Measurements from ENCODE around the gene LMAN1. TPM values are rescaled to one million over a fixed set of nuclear protein-coding genes. Genes with fewer than 3 reads are reported as not detected.

Gene LMAN1
- total and polyA plus RNA-seq, 9 donors = 50.7 to 85.8 (median 67.4) TPM

DNA sequence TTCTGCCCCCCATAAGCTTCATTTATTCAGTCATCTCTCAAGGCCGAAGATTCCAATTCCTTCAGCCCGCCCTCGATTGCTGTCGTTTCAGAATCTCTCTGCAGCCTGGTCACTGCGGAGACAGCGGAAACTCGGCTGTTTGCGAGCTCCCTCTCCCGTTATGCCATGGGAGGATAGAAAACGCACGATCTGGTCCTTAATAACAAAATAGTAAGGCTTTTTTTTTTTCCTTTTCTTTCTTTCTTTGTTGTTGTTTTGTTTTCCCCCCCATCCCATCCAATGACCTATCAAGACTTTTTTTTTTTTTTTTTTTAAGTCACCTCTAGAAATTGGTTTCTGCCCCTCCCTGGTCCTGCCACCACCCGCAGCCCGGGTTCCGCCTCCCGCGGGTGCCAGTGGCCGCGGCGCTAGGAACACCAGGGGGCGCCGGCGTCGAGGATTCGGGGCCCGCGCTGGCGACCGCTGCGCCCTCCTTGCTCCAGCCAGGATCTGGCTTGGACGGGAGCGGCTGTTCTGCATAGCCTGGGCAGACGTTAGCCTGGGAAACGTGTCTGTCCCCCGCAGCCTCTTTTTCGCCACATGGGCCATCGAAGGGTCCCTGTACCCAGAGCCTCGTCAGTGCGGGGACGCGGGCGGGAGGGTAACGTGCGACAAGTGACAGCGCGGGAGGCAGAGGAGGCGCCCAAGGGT is 50.7 kb downstream of the LMAN1 start:
- H3K4me1 ChIP-seq (ENCODE audit: control insufficient read depth, insufficient read depth, low read length) = peaks cover 7% of the 10 kb centered on the region
- no peaks in the 10 kb centered on the region for H3K36me3 ChIP-seq (ENCODE audit: control insufficient read depth, insufficient read depth, low read length)
- 2% methylated on average over 36 of the region's 46 CpGs for WGBS (ENCODE audit: insufficient coverage)
- peak overlapping the region; percentile 18 for H3K4me3 ChIP-seq (ENCODE audit: low read length)
- no peaks in the 10 kb centered on the region for H3K9me3 ChIP-seq (replicated peaks; ENCODE audit: control insufficient read depth, low read depth, low read length)
- H3K27ac ChIP-seq (ENCODE audit: low read length) = no peak overlapping the region
- DNase-seq = peak; percentile 85
- peaks cover 35% of the 10 kb centered on the region for H3K27me3 ChIP-seq (ENCODE audit: control insufficient read depth, insufficient read depth, low read length)

DNA sequence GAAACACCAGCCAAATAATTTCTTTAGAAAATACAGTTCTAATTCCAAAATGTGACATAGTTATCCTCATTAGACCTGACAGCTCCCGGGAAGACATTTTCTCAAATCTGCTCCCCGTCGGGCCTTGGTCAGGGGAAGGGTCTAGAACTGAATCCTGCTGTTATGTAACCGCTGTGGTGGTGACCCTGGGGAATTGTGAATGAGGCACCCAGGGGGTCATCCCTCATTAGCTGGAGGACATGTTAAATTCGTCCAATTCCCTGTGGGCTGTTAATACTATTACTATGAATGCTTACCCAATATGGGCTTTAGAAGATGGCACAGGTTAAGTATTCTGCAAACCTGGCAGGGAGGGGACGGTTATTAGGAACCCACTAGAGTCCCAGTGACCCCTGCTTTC is 52.4 kb downstream of the LMAN1 start:
- H3K9me3 ChIP-seq (replicated peaks; ENCODE audit: control insufficient read depth, low read depth, low read length) = no peaks in the 10 kb centered on the region
- no peak for DNase-seq
- no peaks in the 10 kb centered on the region for H3K36me3 ChIP-seq (ENCODE audit: control insufficient read depth, insufficient read depth, low read length)
- no peak overlapping the region for H3K27ac ChIP-seq (ENCODE audit: low read length)
- 83% methylated on average over 4 of the region's 6 CpGs for WGBS (ENCODE audit: insufficient coverage)
- peaks cover 7% of the 10 kb centered on the region for H3K4me1 ChIP-seq (ENCODE audit: control insufficient read depth, insufficient read depth, low read length)
- H3K4me3 ChIP-seq (ENCODE audit: low read length) = no peak overlapping the region
- peaks cover 33% of the 10 kb centered on the region for H3K27me3 ChIP-seq (ENCODE audit: control insufficient read depth, insufficient read depth, low read length)

DNA sequence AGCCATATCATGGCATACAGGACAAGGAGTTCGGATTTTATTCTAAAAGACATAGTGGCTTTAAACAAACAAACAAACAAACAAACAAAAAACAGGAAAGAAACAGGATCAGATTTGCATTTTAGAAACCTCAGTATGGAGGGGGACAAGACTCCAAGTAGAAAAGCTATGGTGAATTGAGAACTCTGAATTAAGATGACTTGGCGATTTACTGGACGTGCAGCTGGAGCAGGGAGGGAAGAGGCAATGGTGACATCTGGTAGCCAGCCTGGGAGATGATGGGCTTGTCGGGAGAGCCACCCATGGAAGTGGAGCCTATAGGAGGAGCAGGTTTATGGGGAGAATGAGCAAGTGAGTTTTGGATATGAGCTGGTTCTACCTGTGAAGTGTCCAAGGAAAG is 53.8 kb downstream of the LMAN1 start:
- H3K4me3 ChIP-seq (ENCODE audit: low read length) = no peak overlapping the region
- no peak overlapping the region for H3K27ac ChIP-seq (ENCODE audit: low read length)
- H3K36me3 ChIP-seq (ENCODE audit: control insufficient read depth, insufficient read depth, low read length) = no peaks in the 10 kb centered on the region
- WGBS (ENCODE audit: insufficient coverage) = 62% methylated on average over 3 of the region's 4 CpGs
- H3K9me3 ChIP-seq (replicated peaks; ENCODE audit: control insufficient read depth, low read depth, low read length) = no peaks in the 10 kb centered on the region
- H3K27me3 ChIP-seq (ENCODE audit: control insufficient read depth, insufficient read depth, low read length) = peaks cover 31% of the 10 kb centered on the region
- H3K4me1 ChIP-seq (ENCODE audit: control insufficient read depth, insufficient read depth, low read length) = peaks cover 7% of the 10 kb centered on the region
- no peak for DNase-seq

DNA sequence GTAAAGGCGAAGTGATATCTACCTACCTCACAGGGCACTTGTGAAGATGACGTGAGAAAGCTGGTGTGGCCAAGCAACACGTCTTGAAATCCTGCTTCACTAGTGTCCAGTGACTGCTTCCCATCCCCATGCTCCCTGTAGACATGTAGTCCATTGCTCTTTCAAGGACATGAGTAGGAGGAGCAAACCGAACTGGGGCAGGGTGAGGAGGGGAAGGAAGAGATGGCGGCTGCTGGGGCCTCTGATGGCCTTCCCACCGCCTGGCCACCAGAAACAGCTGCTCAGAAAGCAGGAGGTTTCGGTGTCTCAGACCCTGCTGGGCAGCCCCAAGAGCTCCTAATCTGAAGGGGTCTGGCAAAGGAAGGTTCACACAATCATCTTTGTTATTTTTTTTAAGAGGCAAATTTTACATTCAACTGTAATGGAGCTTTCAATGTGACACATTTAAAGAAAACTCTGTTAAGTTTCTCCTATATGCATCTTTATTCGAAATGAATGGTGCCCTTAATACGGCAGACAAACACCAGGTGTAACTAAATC is 55.3 kb downstream of the LMAN1 start:
- Histone ChIP-seq H3K9me3 (replicated peaks; ENCODE audit: control insufficient read depth, low read depth, low read length) (no peaks in the 10 kb centered on the region), H3K4me1 (ENCODE audit: control insufficient read depth, insufficient read depth, low read length) (peaks cover 5% of the 10 kb centered on the region), H3K36me3 (ENCODE audit: control insufficient read depth, insufficient read depth, low read length) (no peaks in the 10 kb centered on the region), H3K27ac (ENCODE audit: low read length) (no peak overlapping the region), H3K27me3 (ENCODE audit: control insufficient read depth, insufficient read depth, low read length) (peaks cover 31% of the 10 kb centered on the region), H3K4me3 (ENCODE audit: low read length) (no peak overlapping the region)
- WGBS (ENCODE audit: insufficient coverage) = 90% methylated on average over 2 of the region's 9 CpGs
- DNase-seq = no peak

DNA sequence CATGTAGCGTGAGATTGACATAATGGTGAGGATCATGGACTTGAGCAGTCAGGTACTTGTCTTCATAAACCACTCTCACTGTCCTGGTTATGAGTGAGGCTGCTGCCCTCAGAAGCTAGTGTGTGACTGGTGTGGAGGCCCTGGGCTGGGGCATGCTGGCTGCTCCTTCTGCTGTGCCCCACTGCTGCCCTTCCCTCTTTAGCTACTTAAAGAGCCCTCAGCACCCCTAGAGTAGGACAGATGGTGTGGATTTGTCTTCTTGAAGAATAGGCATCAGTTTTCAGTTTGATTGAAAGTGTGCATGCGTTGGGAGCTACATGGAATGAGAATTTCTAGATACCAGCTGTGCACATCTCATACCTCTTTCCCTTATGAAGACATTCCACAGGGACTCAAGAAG is 56.1 kb downstream of the LMAN1 start:
- peaks cover 28% of the 10 kb centered on the region for H3K27me3 ChIP-seq (ENCODE audit: control insufficient read depth, insufficient read depth, low read length)
- no peak overlapping the region for H3K4me3 ChIP-seq (ENCODE audit: low read length)
- no CpG with 5 or more reads among the region's 2 CpGs for WGBS (ENCODE audit: insufficient coverage)
- H3K9me3 ChIP-seq (replicated peaks; ENCODE audit: control insufficient read depth, low read depth, low read length) = no peaks in the 10 kb centered on the region
- DNase-seq = no peak
- H3K4me1 ChIP-seq (ENCODE audit: control insufficient read depth, insufficient read depth, low read length) = peaks cover under 1% of the 10 kb centered on the region
- no peaks in the 10 kb centered on the region for H3K36me3 ChIP-seq (ENCODE audit: control insufficient read depth, insufficient read depth, low read length)
- H3K27ac ChIP-seq (ENCODE audit: low read length) = no peak overlapping the region

DNA sequence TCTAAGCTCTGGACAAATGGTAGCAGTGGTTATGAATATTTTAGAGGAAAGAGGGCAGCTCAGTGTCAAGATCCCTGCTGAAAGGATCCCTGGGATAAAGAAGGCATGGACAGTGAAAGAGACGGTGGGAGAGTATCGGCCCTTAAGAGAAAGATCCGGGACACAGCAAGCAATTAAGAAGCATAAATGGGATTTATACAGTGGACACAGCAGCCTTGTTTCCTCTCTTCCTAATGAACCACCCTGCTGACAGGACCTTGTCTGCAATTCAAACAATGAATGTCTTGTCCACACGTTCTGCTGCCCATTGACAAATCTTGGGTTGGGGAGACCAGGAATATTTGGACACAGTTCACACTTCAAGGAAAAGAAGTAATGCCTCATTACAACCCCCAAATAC is 57.1 kb downstream of the LMAN1 start:
- Histone ChIP-seq H3K36me3 (ENCODE audit: control insufficient read depth, insufficient read depth, low read length) (no peaks in the 10 kb centered on the region), H3K9me3 (replicated peaks; ENCODE audit: control insufficient read depth, low read depth, low read length) (no peaks in the 10 kb centered on the region), H3K4me1 (ENCODE audit: control insufficient read depth, insufficient read depth, low read length) (no peaks in the 10 kb centered on the region), H3K27me3 (ENCODE audit: control insufficient read depth, insufficient read depth, low read length) (peaks cover 25% of the 10 kb centered on the region), H3K4me3 (ENCODE audit: low read length) (no peak overlapping the region), H3K27ac (ENCODE audit: low read length) (no peak overlapping the region)
- no peak for DNase-seq
- WGBS (ENCODE audit: insufficient coverage) = 84% methylated on average over 3 of the region's 4 CpGs

DNA sequence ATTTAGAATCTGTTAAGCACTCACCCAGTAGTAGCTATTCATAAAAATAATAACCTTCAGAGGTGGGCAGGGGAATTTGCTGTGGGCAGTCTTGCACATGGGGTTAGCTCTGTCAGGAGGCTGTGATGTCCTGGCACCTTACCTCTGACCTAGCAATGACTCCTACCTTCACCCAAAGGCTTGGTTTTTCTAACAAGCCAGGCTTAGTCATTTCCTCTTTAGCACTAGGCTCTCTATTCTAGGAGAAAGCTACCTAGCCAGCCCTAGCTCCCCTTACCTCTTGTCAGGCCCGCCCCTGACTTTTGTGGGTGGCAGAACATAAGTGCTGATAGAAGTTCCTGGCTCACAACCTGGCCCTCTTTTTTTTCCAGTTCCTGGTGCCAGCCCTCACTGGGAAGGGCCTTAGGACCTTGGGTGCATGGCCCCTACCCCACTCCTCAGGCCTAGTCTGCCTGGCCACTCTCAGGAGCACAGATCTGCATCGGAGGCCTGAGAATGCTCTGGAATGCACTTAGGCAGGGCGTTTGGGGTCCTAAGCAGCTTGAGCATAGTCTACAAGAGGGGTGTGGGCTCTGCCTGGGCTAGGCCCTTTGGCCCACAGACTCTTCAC is 58.3 kb downstream of the LMAN1 start:
- Histone ChIP-seq H3K36me3 (ENCODE audit: control insufficient read depth, insufficient read depth, low read length) (no peaks in the 10 kb centered on the region), H3K4me3 (ENCODE audit: low read length) (no peak overlapping the region), H3K27ac (ENCODE audit: low read length) (no peak overlapping the region), H3K27me3 (ENCODE audit: control insufficient read depth, insufficient read depth, low read length) (peaks cover 24% of the 10 kb centered on the region), H3K4me1 (ENCODE audit: control insufficient read depth, insufficient read depth, low read length) (no peaks in the 10 kb centered on the region), H3K9me3 (replicated peaks; ENCODE audit: control insufficient read depth, low read depth, low read length) (no peaks in the 10 kb centered on the region)
- no peak for DNase-seq
- 85% methylated on average over 2 of the region's 3 CpGs for WGBS (ENCODE audit: insufficient coverage)

DNA sequence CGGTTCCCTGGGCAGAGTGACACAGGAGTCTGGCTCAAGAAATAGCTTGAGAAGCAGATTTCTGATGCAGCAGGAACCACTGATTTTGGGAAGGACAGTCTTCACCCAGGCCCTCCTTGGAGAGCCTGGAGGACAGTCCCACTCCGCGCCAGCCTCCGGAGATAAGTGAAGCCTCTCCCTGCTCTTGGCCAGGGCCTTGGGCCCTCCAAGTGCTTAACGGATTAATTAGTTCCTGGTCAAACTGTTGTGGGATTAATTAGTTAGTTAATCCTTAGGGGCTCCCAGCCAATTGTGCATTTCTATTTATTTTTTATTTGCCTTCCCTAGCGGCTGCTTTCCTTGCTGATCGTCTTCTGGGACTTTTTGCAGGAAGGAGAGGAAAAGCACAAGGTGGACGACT is 60.2 kb downstream of the LMAN1 start:
- Histone ChIP-seq H3K27ac (ENCODE audit: low read length) (no peak overlapping the region), H3K27me3 (ENCODE audit: control insufficient read depth, insufficient read depth, low read length) (peaks cover 18% of the 10 kb centered on the region), H3K9me3 (replicated peaks; ENCODE audit: control insufficient read depth, low read depth, low read length) (no peaks in the 10 kb centered on the region), H3K4me1 (ENCODE audit: control insufficient read depth, insufficient read depth, low read length) (no peaks in the 10 kb centered on the region), H3K4me3 (ENCODE audit: low read length) (no peak overlapping the region), H3K36me3 (ENCODE audit: control insufficient read depth, insufficient read depth, low read length) (no peaks in the 10 kb centered on the region)
- no peak for DNase-seq
- 57% methylated on average over 3 of the region's 8 CpGs for WGBS (ENCODE audit: insufficient coverage)

DNA sequence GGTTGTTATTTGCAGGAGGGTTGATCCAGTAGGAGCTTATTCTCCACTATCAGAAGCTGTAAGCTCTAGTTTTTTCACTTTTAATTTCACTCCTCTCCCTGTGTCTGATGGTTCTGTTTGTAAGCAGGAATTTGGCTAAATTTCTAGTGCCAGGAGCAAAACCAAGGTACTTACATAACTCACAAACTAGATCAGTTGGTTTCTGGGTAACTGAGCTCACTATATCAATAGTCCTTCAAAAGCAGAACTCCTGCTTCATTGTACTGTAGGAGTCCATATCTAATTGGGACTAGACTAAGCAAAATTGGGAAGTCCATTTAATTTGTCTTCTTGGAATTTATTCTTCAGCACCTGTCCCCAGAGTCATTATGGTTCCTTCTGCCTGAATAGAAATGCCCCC is 65.7 kb downstream of the LMAN1 start:
- Histone ChIP-seq H3K27ac (ENCODE audit: low read length) (no peak overlapping the region), H3K4me1 (ENCODE audit: control insufficient read depth, insufficient read depth, low read length) (no peaks in the 10 kb centered on the region), H3K9me3 (replicated peaks; ENCODE audit: control insufficient read depth, low read depth, low read length) (no peaks in the 10 kb centered on the region), H3K36me3 (ENCODE audit: control insufficient read depth, insufficient read depth, low read length) (no peaks in the 10 kb centered on the region), H3K27me3 (ENCODE audit: control insufficient read depth, insufficient read depth, low read length) (peaks cover 12% of the 10 kb centered on the region), H3K4me3 (ENCODE audit: low read length) (no peak overlapping the region)
- DNase-seq = no peak

DNA sequence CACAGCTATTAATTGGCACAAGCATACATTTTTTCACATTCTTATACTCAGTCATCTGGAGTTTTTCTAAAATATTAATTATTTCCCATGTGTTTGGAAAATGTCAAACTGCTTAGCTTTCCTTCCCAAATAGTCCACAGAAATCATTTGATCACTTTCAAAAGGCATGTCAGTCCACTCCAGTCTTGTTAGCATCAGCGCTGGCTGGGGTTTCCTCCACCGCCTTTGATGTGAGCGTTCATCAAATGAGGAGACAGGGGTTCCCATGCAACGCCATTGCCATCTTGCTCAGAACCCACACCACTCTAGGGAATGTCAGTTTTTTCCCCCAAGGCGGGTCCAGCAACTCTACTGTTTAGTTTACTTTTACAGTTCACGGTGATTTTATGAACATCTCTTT is 72.7 kb downstream of the LMAN1 start:
- Histone ChIP-seq H3K27ac (ENCODE audit: low read length) (no peak overlapping the region), H3K4me1 (ENCODE audit: control insufficient read depth, insufficient read depth, low read length) (no peaks in the 10 kb centered on the region), H3K4me3 (ENCODE audit: low read length) (no peak overlapping the region), H3K27me3 (ENCODE audit: control insufficient read depth, insufficient read depth, low read length) (peaks cover 26% of the 10 kb centered on the region), H3K9me3 (replicated peaks; ENCODE audit: control insufficient read depth, low read depth, low read length) (no peaks in the 10 kb centered on the region), H3K36me3 (ENCODE audit: control insufficient read depth, insufficient read depth, low read length) (no peaks in the 10 kb centered on the region)
- WGBS (ENCODE audit: insufficient coverage) = 40% methylated on average over 2 of the region's 6 CpGs
- no peak for DNase-seq
